ENCODE data around the gene CLDN16. TPM values are rescaled to one million over a fixed set of nuclear protein-coding genes. Genes with fewer than 3 reads are reported as not detected.

The CLDN16 gene
- total RNA-seq, 6 donors from 2014 or later, result 0.06 to 1.7 (median 0.32) TPM

- H3K27me3 ChIP-seq, result no peaks in the 10 kb centered on the region
- DNase-seq, result no peak
Observed at GRCh38 chr3:190366133-190366532, 21.8 kb upstream of the CLDN16 start.

GRCh38 chr3:190368881-190369280 lies 19.1 kb upstream of the CLDN16 start:
- Histone ChIP-seq H3K27me3 (no peaks in the 10 kb centered on the region), H3K36me3 (no peaks in the 10 kb centered on the region), H3K4me3 (no peak overlapping the region), H3K9me3 (no peaks in the 10 kb centered on the region), H3K27ac (no peak overlapping the region), H3K4me1 (no peaks in the 10 kb centered on the region)
- ATAC-seq (ENCODE audit: low FRiP score in 2 of 2) (no peak), DNase-seq (no peak)
- no peak for TF ChIP-seq POLR2AphosphoS5 (IDR thresholded peaks at IDR 0.05)
- no peak for TF ChIP-seq POLR2A (IDR thresholded peaks at IDR 0.05)
- TF ChIP-seq EP300 (IDR thresholded peaks at IDR 0.05), result no peak
- TF ChIP-seq, protein P1, sequence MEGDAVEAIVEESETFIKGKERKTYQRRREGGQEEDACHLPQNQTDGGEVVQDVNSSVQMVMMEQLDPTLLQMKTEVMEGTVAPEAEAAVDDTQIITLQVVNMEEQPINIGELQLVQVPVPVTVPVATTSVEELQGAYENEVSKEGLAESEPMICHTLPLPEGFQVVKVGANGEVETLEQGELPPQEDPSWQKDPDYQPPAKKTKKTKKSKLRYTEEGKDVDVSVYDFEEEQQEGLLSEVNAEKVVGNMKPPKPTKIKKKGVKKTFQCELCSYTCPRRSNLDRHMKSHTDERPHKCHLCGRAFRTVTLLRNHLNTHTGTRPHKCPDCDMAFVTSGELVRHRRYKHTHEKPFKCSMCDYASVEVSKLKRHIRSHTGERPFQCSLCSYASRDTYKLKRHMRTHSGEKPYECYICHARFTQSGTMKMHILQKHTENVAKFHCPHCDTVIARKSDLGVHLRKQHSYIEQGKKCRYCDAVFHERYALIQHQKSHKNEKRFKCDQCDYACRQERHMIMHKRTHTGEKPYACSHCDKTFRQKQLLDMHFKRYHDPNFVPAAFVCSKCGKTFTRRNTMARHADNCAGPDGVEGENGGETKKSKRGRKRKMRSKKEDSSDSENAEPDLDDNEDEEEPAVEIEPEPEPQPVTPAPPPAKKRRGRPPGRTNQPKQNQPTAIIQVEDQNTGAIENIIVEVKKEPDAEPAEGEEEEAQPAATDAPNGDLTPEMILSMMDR (IDR thresholded peaks at IDR 0.05), result no peak

More at GRCh38 chr3:190366133-190366532, 21.8 kb upstream of the CLDN16 start:
- Histone ChIP-seq H3K36me3 (no peaks in the 10 kb centered on the region), H3K4me1 (no peaks in the 10 kb centered on the region), H3K4me3 (no peak overlapping the region), H3K9me3 (no peaks in the 10 kb centered on the region), H3K27ac (no peak overlapping the region)
- no peak for TF ChIP-seq EP300 (IDR thresholded peaks at IDR 0.05)
- no peak for TF ChIP-seq POLR2A (IDR thresholded peaks at IDR 0.05)
- TF ChIP-seq, protein P1 (IDR thresholded peaks at IDR 0.05), result no peak
- TF ChIP-seq POLR2AphosphoS5 (IDR thresholded peaks at IDR 0.05), result no peak
- 41 to 43% methylated on average over 2 of the region's 2 CpGs for WGBS, 2 donors
- ATAC-seq (ENCODE audit: low FRiP score in 2 of 2), result no peak

- TF ChIP-seq EP300 (IDR thresholded peaks at IDR 0.05), result no peak
- TF ChIP-seq, protein P1 (IDR thresholded peaks at IDR 0.05), result no peak
- TF ChIP-seq POLR2A (IDR thresholded peaks at IDR 0.05), result no peak
- TF ChIP-seq POLR2AphosphoS5 (IDR thresholded peaks at IDR 0.05), result no peak
- Histone ChIP-seq H3K27ac (no peak overlapping the region), H3K4me3 (no peak overlapping the region), H3K27me3 (no peaks in the 10 kb centered on the region), H3K9me3 (no peaks in the 10 kb centered on the region), H3K4me1 (no peaks in the 10 kb centered on the region), H3K36me3 (no peaks in the 10 kb centered on the region)
- no peak for ATAC-seq (ENCODE audit: low FRiP score in 2 of 2)
- 80 to 82% methylated on average over 5 of the region's 5 CpGs for WGBS, 2 donors
- DNase-seq, result no peak
Observed at GRCh38 chr3:190369668-190370295, 18.2 kb upstream of the CLDN16 start.

- DNase-seq, result no peak
- TF ChIP-seq EP300 (IDR thresholded peaks at IDR 0.05) (no peak), POLR2A (IDR thresholded peaks at IDR 0.05) (no peak), POLR2AphosphoS5 (IDR thresholded peaks at IDR 0.05) (no peak)
- TF ChIP-seq, protein P1 (IDR thresholded peaks at IDR 0.05), result no peak
- Histone ChIP-seq H3K36me3 (no peaks in the 10 kb centered on the region), H3K4me1 (no peaks in the 10 kb centered on the region), H3K4me3 (no peak overlapping the region), H3K27me3 (no peaks in the 10 kb centered on the region), H3K9me3 (no peaks in the 10 kb centered on the region), H3K27ac (no peak overlapping the region)
- WGBS, 2 donors, result 88 to 95% methylated on average over 2 of the region's 2 CpGs
- ATAC-seq (ENCODE audit: low FRiP score in 2 of 2), result no peak
Observed at GRCh38 chr3:190370369-190370768, 17.6 kb upstream of the CLDN16 start.

DNA sequence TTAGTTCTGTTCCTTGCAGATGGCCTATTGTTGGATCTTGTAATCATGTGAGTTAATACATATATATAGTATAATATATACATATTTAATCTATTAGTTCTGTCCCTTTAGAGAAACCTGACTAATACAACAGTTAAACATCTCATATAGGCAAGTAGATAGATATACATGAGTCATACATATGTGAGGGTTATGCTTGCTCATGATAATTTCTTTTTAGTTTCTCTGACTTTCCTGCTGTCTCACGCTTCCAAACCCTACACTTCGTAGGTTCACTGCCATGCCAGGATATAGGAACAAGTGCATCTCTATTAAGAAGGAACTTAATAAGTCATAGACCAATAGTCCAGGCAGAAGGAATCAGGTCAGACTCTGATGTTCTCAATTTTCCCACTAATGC lies 16.8 kb upstream of the CLDN16 start:
- H3K9me3 ChIP-seq, result no peaks in the 10 kb centered on the region
- no peaks in the 10 kb centered on the region for H3K27me3 ChIP-seq
- no peaks in the 10 kb centered on the region for H3K36me3 ChIP-seq
- H3K27ac ChIP-seq, result no peak overlapping the region
- 47 to 50% methylated on average over 2 of the region's 2 CpGs for WGBS, 2 donors
- TF ChIP-seq POLR2AphosphoS5 (IDR thresholded peaks at IDR 0.05) (no peak), EP300 (IDR thresholded peaks at IDR 0.05) (no peak), POLR2A (IDR thresholded peaks at IDR 0.05) (no peak)
- TF ChIP-seq, protein P1 (IDR thresholded peaks at IDR 0.05), result no peak
- no peak for ATAC-seq (ENCODE audit: low FRiP score in 2 of 2)
- DNase-seq, result no peak
- H3K4me3 ChIP-seq, result no peak overlapping the region
- no peaks in the 10 kb centered on the region for H3K4me1 ChIP-seq

All from upper lobe of left lung (tissue), 6 donors.